GM11168 (cell line): Measurements from ENCODE around the gene HSPA4.
"Not testable (repeated sequence)": the region's sequence is repeated elsewhere in the genome, so short reads cannot be mapped to it uniquely, and the experiment has no call there.

ENCODE experiments used
- in situ Hi-C: fragments of 300-500 bp; cut with MboI; formaldehyde crosslinking; loops from one replicate; pipeline ENCODE4 v1.12.0; 2022; ENCODE audit warnings: low sequenced_read_pairs; ENCODE audit not compliant: unreplicated experiment

Gene HSPA4

DNA sequence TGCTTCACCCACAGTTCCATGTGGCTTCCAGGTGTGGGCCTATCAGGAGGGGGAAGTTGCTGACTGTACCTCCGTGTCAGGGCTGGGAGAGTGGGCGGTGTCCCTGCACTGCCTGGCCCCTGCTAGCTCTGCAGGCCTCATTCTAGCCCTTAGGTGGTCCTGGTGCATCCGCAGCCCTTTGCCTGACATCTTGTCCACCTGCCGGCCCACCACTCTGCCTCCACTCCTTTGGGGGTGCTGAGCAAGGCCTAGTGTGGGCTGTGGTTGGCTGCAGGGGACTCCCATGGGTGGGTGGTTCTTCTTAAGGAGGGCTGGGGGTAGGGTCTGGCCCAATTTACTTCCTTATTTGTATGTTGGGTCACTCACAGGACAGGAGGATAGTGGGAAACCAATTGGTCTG is 66.9 kb downstream of the HSPA4 start:
- in situ Hi-C loops: loop anchor here (5.0 kb wide), 1 partner anchor 169 kb away; no protein-coding TSS in a partner anchor

DNA sequence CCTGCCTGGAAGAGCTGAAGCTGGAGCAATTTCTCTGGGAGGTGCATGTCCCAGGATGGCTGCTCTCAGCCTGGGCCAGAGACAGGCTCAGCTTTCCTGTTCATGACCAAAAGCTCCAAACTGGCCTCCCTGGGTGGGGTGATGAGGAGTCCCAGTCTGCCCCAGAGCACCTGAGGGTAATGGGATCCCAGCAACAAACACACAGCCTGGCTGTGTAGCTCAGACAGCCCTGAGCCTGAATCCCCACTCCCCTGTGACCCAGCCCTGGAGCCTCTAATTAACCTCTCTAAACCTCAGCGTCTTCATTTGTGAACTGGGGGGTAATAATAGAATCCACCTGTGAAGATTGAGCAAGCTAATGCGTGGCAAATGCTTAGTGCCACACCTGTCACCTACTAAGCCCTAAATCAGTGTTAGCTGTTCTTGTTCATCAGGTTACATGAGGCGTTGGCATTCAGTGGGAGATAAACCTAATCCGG is 67.5 kb downstream of the HSPA4 start:
- in situ Hi-C loops: loop anchor here (5.0 kb wide), 1 partner anchor 168 kb away; no protein-coding TSS in a partner anchor

DNA sequence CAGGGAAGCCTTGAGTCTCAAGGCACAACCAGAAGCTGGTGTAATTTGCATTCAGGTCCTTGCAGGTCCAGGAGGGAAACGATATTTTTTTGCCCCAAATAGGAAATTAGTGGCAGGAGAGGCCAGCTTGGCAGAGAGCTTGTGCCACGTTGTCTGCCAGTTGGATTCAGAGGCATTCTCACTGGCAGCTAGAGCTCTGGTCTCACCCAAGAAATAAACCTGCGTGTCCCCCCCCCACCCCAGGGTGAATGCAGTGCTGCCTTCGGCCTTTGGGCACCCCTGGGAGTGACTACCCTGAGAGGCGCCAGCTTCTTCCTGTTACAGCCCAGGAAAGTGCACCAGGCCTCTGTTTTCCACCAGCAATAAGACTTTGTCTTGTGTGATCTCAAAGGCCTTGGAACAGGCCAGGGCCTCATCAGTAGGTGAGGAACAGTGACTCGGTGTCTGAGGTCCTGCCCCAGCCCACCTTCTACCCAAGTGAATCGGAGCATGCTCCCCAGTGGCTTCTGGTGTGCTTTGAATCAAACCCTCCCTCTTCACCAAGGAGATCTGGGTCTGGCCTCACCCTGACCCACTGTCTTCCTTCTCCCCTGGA is 68.4 kb downstream of the HSPA4 start:
- in situ Hi-C loops: no loop called here

DNA sequence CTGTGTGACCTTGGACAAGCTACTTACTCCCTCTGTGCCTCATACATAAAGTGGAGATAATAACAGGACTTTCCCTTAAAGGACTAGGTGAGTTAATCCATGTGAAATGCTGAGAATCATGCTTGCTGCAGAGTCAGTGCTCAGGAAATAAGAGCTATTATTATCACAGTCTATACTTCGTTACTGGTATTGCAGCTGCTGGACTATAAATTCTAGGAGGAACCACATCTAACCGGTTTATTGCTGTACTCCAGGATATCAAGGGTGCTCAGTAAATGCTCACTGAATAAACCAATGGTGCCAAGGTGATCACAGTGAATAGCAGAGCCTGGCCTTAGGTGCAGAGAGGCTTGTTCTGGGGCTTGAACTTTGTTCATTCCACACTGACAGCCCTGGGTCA is 69.3 kb downstream of the HSPA4 start:
- in situ Hi-C loops: no loop called here

- in situ Hi-C loops: no loop called here
Measured at GRCh38 chr5:133121611-133122150, 69.9 kb downstream of the HSPA4 start.

- in situ Hi-C loops: no loop called here
Measured at GRCh38 chr5:133122711-133123110, 70.9 kb downstream of the HSPA4 start.

GRCh38 chr5:133123297-133123696 is 71.5 kb downstream of the HSPA4 start:
- in situ Hi-C loops: no loop called here

DNA sequence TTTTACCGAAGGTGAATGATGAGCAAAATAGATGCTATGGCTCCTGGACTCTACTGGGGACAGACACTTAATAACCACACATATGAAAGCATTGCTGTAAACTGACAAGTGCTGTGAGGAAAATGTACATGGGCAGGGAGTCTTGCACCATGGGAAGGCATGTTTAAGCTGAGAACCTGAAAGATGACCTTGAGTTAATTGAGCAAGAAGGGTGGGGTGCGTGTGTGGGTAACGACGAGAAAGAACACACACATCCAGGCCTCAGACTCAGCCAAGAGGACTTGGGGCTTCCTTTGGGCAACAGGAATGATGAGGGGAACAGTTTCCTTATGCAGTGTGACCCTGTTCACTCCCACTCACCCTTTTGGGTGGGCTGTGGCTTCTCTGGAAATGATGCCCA is 73.1 kb downstream of the HSPA4 start:
- in situ Hi-C loops: no loop called here

DNA sequence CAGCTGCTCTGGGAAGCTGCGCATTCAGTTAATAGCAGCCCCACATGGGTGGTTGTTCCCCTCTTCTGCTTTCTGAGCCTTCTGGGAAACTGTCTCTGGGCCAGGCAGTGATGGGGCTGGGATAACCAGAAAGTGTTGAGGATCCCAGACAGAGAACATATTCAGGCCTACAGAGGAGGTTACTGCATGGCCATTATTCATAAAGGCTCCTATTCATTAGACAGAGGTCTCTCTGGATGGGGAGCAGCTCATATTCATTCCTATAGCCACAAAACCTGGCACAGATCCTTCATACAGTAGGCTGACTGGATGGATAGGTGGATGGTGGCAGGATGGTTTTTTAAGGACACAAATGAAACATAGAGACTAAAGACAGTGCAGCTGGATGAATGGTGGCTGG is 76.3 kb downstream of the HSPA4 start:
- in situ Hi-C loops: no loop called here

DNA sequence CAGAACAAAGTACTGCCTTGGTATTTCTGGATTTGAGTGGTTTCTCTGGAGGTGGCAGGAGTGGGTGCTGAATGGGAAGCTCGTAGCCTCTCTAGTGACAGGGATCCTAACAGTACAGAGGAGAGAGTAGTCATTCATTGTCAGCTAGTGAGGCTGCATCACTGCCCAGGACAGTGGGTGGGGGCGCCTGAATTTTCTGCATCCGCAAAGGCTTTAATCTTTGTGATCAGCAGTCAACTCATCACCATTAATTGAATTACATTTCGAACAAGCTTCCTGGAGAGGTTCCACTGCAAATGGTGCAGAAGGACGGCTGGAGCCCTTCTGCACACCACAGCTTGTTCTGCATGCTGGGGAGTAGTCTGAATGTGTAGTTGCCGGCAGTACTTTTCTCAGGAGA is 77.5 kb downstream of the HSPA4 start:
- in situ Hi-C loops: no loop called here

GRCh38 chr5:133129950-133130349 is 78.1 kb downstream of the HSPA4 start:
- in situ Hi-C loops: no loop called here

- in situ Hi-C loops: no loop called here
Measured at GRCh38 chr5:133130387-133131118, 78.7 kb downstream of the HSPA4 start.

- in situ Hi-C loops: no loop called here
Measured at GRCh38 chr5:133132717-133133116, 80.9 kb downstream of the HSPA4 start.

DNA sequence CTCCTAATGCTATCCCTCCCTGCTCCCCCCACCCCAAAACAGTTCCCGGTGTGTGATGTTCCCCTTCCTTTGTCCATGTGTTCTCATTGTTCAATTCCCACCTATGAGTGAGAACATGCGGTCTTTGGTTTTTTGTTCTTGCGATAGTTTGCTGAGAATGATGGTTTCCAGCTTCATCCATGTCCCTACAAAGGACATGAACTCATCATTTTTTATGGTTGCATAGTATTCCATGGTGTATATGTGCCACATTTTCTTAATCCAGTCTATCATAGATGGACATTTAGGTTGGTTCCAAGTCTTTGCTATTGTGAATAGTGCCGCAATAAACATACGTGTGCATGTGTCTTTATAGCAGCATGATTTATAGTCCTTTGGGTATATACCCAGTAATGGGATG is 81.4 kb downstream of the HSPA4 start:
- in situ Hi-C loops: not testable (repeated sequence)

GRCh38 chr5:133136890-133137289 is 85.1 kb downstream of the HSPA4 start:
- in situ Hi-C loops: not testable (repeated sequence)

- in situ Hi-C loops: no loop called here
Measured at GRCh38 chr5:133140311-133140710, 88.5 kb downstream of the HSPA4 start.

- in situ Hi-C loops: no loop called here
Measured at GRCh38 chr5:133141746-133142145, 89.9 kb downstream of the HSPA4 start.

- in situ Hi-C loops: no loop called here
Measured at GRCh38 chr5:133142782-133143181, 91.0 kb downstream of the HSPA4 start.

DNA sequence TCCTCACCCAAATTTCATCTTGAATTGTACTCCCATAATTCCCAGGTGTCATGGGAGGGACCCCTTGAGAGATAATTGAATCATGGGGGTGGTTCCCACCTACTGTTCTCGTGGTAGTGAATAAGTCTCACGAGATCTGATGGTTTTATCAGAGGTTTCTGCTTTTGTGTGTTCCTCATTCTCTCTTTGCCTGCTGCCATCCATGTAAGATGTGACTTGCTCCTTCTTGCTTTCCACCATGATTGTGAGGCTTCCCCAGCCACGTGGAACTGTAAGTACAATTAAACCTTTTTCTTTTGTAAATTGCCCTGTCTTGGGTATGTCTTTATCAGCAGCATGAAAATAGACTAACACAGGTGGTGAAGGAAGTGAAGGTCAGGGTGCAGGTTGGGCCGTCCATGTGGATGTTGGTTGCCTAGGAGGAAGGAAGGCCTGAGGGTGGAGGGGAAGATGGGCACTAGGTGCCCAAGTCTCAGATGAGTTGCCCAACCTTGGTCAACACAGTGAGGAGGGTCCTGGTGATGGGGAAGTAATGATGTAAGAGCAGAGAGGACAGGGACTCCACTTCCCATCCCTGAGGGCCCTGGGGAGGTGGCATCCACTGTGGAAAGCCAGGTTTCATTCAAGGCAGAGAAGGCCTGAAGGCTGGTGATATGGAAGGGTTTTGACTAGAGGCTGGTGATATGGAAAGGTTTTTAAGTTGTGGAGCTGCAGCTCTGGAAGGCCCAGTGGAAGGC is 92.6 kb downstream of the HSPA4 start:
- in situ Hi-C loops: no loop called here

DNA sequence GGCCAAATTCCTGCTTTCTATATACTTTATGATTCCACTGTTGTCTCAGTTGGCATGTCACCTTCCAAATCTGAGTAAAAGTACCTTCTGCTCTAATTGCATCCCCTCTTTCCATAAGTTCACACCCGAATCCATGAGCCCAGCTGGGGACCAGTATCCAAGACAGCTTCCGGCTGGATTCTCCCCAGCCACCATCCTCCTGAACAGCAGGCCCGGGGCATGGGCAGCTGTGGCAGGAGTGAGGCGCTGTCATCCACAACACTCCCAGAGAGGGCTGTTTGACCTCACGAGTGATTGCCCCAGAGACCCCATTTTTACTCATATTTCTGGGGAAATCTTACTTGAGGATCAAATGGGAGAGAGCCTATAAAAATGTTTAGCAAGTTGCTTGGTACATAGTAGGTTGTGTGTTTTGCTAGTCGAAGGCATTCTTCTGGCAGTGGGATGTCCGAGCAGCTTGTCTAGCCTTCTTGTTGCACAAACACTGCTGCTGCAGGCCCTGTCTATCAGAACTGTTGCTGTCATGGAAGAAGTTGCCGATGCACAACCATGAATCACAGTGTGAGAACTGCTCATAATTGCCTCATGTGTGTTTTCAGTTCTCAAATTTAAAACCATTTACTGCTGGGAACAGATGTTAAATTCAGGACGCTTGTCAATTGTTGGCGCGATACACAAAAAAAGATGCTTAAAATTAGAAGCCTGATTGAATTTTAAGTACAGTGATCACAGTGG is 93.8 kb downstream of the HSPA4 start:
- in situ Hi-C loops: no loop called here
